SU-DHL-6 (cell line): ENCODE measurements around the gene PLAC1.

Experiments used
- H2AFZ ChIP-seq: fragments of 200-600 bp; sonication (generic); 2 replicates; pipeline ENCODE4 v1.6.1; 2014; ENCODE audit warnings: low read depth, mild to moderate bottlenecking, moderate library complexity, mixed read lengths, antibody characterized with exemption, low read length; ENCODE audit not compliant: severe bottlenecking
- H3F3A ChIP-seq: fragments of 200-600 bp; shearing (Covaris generic); 2 replicates; pipeline ENCODE4 v1.6.0; 2016; ENCODE audit warnings: antibody characterized with exemption, mild to moderate bottlenecking; ENCODE audit not compliant: insufficient read depth
- H3K27ac ChIP-seq: fragments of 200-600 bp; sonication (generic); 2 replicates; pipeline ENCODE4 v1.5.1; 2016; ENCODE audit warnings: low read depth, mild to moderate bottlenecking, low read length, moderate library complexity, mixed read lengths
- H3K27me3 ChIP-seq: fragments of 200-600 bp; sonication (generic), shearing (Covaris generic); 2 replicates; pipeline ENCODE4 v1.6.0; 2014; ENCODE audit warnings: mild to moderate bottlenecking, low read length
- H3K36me3 ChIP-seq: fragments of 200-600 bp; sonication (generic); 2 replicates; pipeline ENCODE4 v1.6.1; 2014; ENCODE audit warnings: mild to moderate bottlenecking, low read length, mixed read lengths
- H3K4me2 ChIP-seq: fragments of 300-600, 200-600 bp; shearing (Covaris generic), sonication (generic); 2 replicates; pipeline ENCODE4 v1.6.0; 2014; ENCODE audit warnings: low read length, low read depth, mild to moderate bottlenecking; ENCODE audit not compliant: poor library complexity, severe bottlenecking
- H3K4me3 ChIP-seq: fragments of 200-600 bp; sonication (generic); 2 replicates; pipeline ENCODE4 v1.5.1; 2014; ENCODE audit warnings: antibody characterized with exemption, low read length, mild to moderate bottlenecking, mixed read lengths; ENCODE audit not compliant: insufficient read depth, poor library complexity, severe bottlenecking
- H3K79me2 ChIP-seq: fragments of 200-600 bp; sonication (generic); 2 replicates; pipeline ENCODE4 v1.6.1; 2014; ENCODE audit warnings: mild to moderate bottlenecking, low read length, moderate library complexity; ENCODE audit not compliant: insufficient read depth
- H3K9ac ChIP-seq: fragments of 200-600 bp; sonication (generic); 2 replicates; pipeline ENCODE4 v1.7.0; 2014; ENCODE audit warnings: mild to moderate bottlenecking, low read length
- H3K9me2 ChIP-seq: fragments of 200-600 bp; sonication (generic); replicated peaks from 2 replicates; pipeline ENCODE4 v1.6.1; 2014; ENCODE audit warnings: low read length; ENCODE audit not compliant: insufficient read depth
- H3K9me3 ChIP-seq: fragments of 200-600 bp; sonication (generic); 2 replicates; pipeline ENCODE4 v1.6.1; 2014; ENCODE audit warnings: low read length, mixed read lengths; ENCODE audit not compliant: insufficient read depth
- H4K20me1 ChIP-seq: fragments of 200-600 bp; sonication (generic); 2 replicates; pipeline ENCODE4 v1.6.1; 2014; ENCODE audit warnings: low read depth, mild to moderate bottlenecking, antibody characterized with exemption, low read length, moderate library complexity, mixed read lengths
- CTCF ChIP-seq: fragments of 200-600 bp; sonication (generic); IDR thresholded peaks from one replicate; pipeline ENCODE4 v1.5.1; 2017; ENCODE audit warnings: antibody characterized with exemption, mild to moderate bottlenecking, low read length, moderate library complexity; ENCODE audit not compliant: insufficient read depth, poor library complexity, severe bottlenecking
- EZH2phosphoT487 ChIP-seq: fragments of 200-600 bp; sonication (generic), shearing (Covaris generic); conservative IDR thresholded peaks from 2 replicates; pipeline ENCODE4 v1.6.1; 2018; ENCODE audit warnings: mild to moderate bottlenecking, antibody characterized with exemption, low read length, moderate library complexity, mixed read lengths

Gene PLAC1

GRCh38 chrX:134543288-134543687 is 115.0 kb downstream of the PLAC1 start:
- Histone ChIP-seq H2AFZ (no peak overlapping the region), H3K79me2 (no peaks in the 10 kb centered on the region), H3K9me2 (no peaks in the 10 kb centered on the region), H3K4me3 (no peak overlapping the region), H4K20me1 (no peaks in the 10 kb centered on the region), H3F3A (no peaks in the 10 kb centered on the region), H3K9me3 (no peaks in the 10 kb centered on the region), H3K4me2 (no peak overlapping the region), H3K36me3 (no peaks in the 10 kb centered on the region), H3K27ac (no peak overlapping the region), H3K9ac (no peak overlapping the region), H3K27me3 (no peaks in the 10 kb centered on the region)
- no peak for TF ChIP-seq CTCF
- TF ChIP-seq EZH2phosphoT487, result no peak

- Histone ChIP-seq H2AFZ (no peak overlapping the region), H3K79me2 (no peaks in the 10 kb centered on the region), H3K9me2 (no peaks in the 10 kb centered on the region), H3K4me2 (no peak overlapping the region), H3K27me3 (no peaks in the 10 kb centered on the region), H3K9ac (no peak overlapping the region), H3K36me3 (no peaks in the 10 kb centered on the region), H3K4me3 (no peak overlapping the region), H3K27ac (no peak overlapping the region), H3K9me3 (no peaks in the 10 kb centered on the region), H4K20me1 (no peaks in the 10 kb centered on the region), H3F3A (no peaks in the 10 kb centered on the region)
- no peak for TF ChIP-seq CTCF
- no peak for TF ChIP-seq EZH2phosphoT487
Observed at GRCh38 chrX:134542485-134542884, 115.8 kb downstream of the PLAC1 start.

- H3K36me3 ChIP-seq, result no peaks in the 10 kb centered on the region
- H3K27me3 ChIP-seq, result no peaks in the 10 kb centered on the region
- no peaks in the 10 kb centered on the region for H3F3A ChIP-seq
- no peak overlapping the region for H2AFZ ChIP-seq
- H3K4me3 ChIP-seq, result no peak overlapping the region
- no peaks in the 10 kb centered on the region for H3K79me2 ChIP-seq
- H3K9ac ChIP-seq, result no peak overlapping the region
- H3K9me2 ChIP-seq, result no peaks in the 10 kb centered on the region
- H3K4me2 ChIP-seq, result no peak overlapping the region
- H3K27ac ChIP-seq, result no peak overlapping the region
- no peaks in the 10 kb centered on the region for H4K20me1 ChIP-seq
- TF ChIP-seq CTCF (no peak), EZH2phosphoT487 (no peak)
- no peaks in the 10 kb centered on the region for H3K9me3 ChIP-seq
Observed at GRCh38 chrX:134541906-134542305, 116.4 kb downstream of the PLAC1 start.

- H3K27ac ChIP-seq, result no peak overlapping the region
- TF ChIP-seq CTCF (no peak), EZH2phosphoT487 (no peak)
- no peaks in the 10 kb centered on the region for H3K36me3 ChIP-seq
- no peak overlapping the region for H2AFZ ChIP-seq
- H3K27me3 ChIP-seq, result no peaks in the 10 kb centered on the region
- H3K4me3 ChIP-seq, result no peak overlapping the region
- no peaks in the 10 kb centered on the region for H3K9me2 ChIP-seq
- H3K4me2 ChIP-seq, result no peak overlapping the region
- no peaks in the 10 kb centered on the region for H3K9me3 ChIP-seq
- H4K20me1 ChIP-seq, result no peaks in the 10 kb centered on the region
- H3K79me2 ChIP-seq, result no peaks in the 10 kb centered on the region
- H3F3A ChIP-seq, result no peaks in the 10 kb centered on the region
- H3K9ac ChIP-seq, result no peak overlapping the region
Observed at GRCh38 chrX:134538316-134538715, 120.0 kb downstream of the PLAC1 start.
